C4-2B (cell line): Measurements from ENCODE around the gene PXYLP1.

Experiments used
- H3K27ac ChIP-seq: fragments of 450-650 bp; 2 replicates; pipeline ENCODE4 v1.5.1; 2017
- ZFX ChIP-seq: fragments of 450-650 bp; IDR thresholded peaks from 2 replicates; pipeline ENCODE4 v1.6.1; 2017
- TF ChIP-seq, protein P1 (sequence below): fragments of 450-650 bp; conservative IDR thresholded peaks from 2 replicates; pipeline ENCODE4 v1.5.1; 2017; ENCODE audit warnings: mild to moderate bottlenecking

Gene PXYLP1

DNA sequence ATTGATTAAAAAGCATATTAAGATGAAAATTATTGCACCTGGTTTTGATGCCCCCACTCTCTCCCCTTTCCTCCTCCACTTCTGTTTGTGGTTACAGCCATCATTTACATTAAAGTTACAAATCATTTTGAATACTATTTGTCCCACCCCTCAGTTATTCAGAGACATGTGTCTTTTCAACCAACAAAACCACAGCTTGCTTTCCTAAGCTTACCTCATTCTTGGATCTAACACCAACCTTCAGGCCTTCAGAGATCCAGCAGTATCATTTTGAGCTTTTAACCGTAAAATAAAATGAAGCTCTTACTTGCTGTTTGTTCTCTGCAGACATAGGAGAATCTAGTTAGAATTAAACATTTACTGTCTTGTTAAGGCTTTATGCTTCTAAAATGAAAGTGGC lies 4.7 kb downstream of the PXYLP1 start:
- H3K27ac ChIP-seq = no peak overlapping the region
- TF ChIP-seq, protein P1, sequence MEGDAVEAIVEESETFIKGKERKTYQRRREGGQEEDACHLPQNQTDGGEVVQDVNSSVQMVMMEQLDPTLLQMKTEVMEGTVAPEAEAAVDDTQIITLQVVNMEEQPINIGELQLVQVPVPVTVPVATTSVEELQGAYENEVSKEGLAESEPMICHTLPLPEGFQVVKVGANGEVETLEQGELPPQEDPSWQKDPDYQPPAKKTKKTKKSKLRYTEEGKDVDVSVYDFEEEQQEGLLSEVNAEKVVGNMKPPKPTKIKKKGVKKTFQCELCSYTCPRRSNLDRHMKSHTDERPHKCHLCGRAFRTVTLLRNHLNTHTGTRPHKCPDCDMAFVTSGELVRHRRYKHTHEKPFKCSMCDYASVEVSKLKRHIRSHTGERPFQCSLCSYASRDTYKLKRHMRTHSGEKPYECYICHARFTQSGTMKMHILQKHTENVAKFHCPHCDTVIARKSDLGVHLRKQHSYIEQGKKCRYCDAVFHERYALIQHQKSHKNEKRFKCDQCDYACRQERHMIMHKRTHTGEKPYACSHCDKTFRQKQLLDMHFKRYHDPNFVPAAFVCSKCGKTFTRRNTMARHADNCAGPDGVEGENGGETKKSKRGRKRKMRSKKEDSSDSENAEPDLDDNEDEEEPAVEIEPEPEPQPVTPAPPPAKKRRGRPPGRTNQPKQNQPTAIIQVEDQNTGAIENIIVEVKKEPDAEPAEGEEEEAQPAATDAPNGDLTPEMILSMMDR = no peak
- TF ChIP-seq ZFX = no peak

DNA sequence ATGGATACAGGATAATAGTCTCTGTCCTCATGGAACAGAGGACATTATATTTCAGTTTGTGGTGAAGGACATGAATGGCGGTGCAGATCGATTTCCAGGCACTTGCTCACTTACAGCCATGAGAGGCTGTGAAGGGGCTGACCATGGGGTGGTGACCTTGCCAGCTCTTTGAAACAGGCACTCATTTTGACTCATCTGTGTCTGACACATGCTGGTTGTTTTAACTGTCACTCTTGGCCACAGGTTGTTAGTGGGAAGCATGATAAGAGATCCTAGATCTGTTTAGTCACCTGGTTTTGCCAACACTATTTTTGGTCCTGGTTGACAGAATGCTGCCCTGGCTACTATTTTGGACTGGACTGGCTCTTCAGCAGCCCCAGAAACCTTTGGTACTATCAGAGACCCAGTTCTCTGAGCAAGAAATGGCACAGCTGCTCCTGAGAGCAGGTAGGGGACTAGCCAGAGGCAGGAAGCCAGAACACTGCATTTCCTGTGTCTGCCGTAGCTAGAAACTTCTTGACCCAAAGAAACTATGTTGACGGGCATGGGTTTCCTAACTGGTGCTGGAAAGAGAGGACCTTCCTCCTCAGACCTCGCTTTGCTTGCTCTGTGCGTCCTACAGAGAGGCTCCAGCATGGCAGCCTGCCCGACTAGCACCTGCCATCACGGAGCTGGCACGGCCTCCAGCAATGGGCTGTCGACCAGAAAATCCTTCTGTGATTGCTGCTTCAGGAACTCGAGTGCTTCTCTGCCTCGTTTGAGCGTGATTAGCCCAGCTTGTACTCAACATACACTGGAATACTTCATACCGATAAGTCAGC lies 6.3 kb downstream of the PXYLP1 start:
- H3K27ac ChIP-seq = peak overlapping the region; percentile 19; the same call in 1 of the 2 replicates
- TF ChIP-seq, protein P1 = no peak
- TF ChIP-seq ZFX = no peak

DNA sequence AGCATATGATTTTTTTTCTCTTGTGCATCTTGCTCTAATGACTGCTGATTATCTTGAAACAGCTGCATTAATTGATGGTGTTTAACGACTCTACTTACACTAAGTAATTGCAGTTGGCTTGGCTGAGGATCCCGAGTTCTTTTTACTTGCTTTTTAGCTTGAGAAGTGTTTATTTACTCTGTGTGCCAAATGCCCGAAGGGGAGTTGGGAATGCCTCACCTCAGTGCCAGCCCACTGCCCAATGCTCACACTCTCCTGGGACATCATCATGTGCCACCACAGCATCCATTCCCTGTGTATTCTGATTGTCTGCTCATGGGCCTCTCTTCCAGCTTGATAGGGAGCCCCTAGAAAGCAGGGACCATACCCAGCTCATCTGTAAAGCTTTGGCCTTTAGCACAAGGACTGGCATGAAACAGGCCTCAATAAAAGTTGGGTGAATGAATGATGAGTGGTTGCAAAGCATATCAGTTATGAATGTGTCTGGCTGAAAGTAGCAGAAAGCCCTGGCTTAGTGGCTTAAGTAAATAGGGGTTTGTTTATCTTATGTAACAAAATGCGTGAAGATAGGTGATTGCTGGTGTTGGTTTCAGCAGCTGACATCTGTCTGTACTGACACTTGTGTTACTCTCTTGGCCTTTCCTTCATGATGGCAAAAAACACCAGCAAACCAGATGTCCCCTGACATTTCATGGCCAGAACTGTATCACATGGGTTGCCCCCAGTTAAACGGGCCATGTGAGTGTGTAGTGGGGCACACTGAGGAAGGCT lies 8.1 kb downstream of the PXYLP1 start:
- no peak for TF ChIP-seq ZFX
- TF ChIP-seq, protein P1 = no peak
- no peak overlapping the region for H3K27ac ChIP-seq

DNA sequence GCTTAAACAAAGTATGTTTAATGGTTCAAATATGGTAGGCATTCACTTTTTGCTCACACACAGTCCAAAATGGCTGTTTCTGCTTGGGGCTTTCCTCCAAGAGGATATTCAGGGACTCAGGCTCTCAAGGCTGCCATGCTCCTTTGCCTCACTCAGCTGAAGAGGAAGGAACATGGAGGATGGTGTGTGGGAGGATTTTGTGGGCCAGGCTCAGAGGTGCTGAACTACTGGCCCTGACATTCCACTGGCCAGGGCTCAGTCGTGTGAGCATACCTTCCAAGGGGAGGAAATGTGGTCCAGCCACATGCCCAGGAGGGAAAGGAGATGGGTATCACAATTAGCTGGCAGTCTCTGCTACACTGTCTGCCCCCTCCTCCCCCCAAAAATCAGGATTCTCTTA lies 8.7 kb downstream of the PXYLP1 start:
- H3K27ac ChIP-seq = no peak overlapping the region
- no peak for TF ChIP-seq ZFX
- TF ChIP-seq, protein P1 = no peak

DNA sequence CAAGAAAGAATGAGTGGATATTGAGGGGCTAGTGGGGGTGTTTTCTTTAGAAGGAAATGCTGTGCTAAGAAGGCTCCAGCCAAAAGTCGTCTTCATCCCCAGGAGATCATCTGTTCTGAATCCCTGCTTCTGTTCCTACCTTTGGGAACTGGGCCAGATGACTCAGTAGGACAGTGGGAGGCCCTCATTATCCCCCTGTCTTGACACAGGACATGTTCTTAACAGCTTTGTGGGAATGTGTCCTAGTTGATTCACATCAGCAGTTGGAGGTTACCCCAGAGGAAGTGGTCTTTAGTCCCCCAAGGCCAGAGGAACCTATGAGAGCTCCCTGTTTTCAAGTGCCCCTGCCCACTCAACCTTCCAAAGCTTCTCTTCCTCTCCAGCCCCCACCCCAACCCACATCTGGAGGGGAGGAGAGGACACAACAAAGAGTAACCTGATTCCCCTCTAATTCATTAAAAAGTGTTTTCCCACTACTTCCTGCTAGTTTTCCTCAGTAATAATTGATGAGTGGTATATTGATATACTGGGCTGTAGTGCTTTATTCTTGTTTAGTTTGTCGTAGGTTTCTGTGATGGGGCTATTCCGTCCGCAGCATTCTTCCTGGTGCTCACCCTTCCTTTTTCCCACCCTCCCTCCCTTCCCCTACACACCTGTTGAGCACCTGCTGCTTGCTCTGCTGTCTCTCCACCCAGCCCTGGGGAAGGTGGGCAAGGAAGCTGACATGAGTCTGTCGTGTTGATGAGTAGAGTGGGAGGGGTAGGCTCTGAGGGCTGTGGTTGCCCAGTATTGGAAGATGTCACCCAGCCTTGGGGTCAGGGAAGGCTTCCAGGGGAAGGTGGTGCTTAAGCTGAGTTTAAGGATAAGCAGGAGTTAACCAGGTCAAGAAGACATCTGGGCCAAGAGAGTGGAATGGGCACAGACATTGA lies 9.3 kb downstream of the PXYLP1 start:
- TF ChIP-seq ZFX = no peak
- TF ChIP-seq, protein P1 = no peak
- H3K27ac ChIP-seq = no peak overlapping the region

DNA sequence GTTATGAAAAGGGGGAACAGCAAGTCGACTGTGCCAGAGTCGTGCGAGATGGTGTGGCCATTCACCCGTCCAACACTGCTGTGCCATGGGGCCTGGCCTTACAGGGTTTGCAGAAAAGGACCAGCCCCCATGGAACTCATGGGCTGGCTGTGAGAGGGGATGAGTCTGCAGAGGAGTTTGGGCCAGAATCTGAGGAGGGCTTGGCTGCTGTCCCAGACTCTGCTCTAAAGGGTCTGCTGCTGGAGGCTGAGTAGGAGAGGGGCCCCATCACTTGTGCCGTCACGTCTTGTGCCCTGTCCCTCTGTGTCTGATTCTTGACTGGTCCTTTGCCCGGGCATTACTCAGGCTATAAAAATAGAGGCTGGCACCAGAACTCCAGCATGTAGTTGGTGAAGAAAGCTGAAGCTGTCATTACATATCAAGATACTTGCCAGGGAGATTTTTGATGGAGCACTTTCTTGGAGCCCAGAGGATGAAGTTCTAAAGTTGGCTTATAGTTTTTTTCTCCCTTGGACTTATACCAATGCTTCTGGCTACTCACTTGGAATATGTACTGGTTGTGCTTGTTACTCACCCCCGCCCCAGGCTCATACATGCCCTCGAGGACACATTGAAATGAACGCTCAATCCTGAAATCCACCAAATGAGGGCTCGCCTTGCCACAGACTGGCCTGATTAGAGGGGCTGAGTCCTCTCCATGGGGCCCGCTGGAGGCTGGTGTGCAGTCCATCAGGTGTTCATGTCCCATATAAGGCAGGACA lies 10.2 kb downstream of the PXYLP1 start:
- no peak for TF ChIP-seq ZFX
- TF ChIP-seq, protein P1 = no peak
- no peak overlapping the region for H3K27ac ChIP-seq
